GM19467 (cell line): ENCODE results near the gene LGALS9C.
A peak's percentile ranks its signal among the peaks of the same experiment; 100 is the strongest.
"Not testable (repeated sequence)": the region's sequence is repeated elsewhere in the genome, so short reads cannot be mapped to it uniquely, and the experiment has no call there.

Source experiments
- ATAC-seq: cut with Tn5 transposase; IDR thresholded peaks from one replicate; pipeline ENCODE4 v1.9.1; 2021; ENCODE audit warnings: mild to moderate bottlenecking, moderate library complexity; ENCODE audit not compliant: unreplicated experiment

LGALS9C gene

GRCh38 chr17:18478362-18478761, 1.8 kb downstream of the LGALS9C start:
- ATAC-seq = not testable (repeated sequence)

GRCh38 chr17:18478977-18479595, 2.5 kb downstream of the LGALS9C start:
- not testable (repeated sequence) for ATAC-seq

- not testable (repeated sequence) for ATAC-seq
These were observed 5.2 kb downstream of the LGALS9C start for GRCh38 chr17:18481775-18482174.

GRCh38 chr17:18485936-18486464, 9.4 kb downstream of the LGALS9C start:
- ATAC-seq = not testable (repeated sequence)

GRCh38 chr17:18487633-18488032, 11.0 kb downstream of the LGALS9C start:
- not testable (repeated sequence) for ATAC-seq

- not testable (repeated sequence) for ATAC-seq
These were observed 12.0 kb downstream of the LGALS9C start for GRCh38 chr17:18488622-18489021.

GRCh38 chr17:18490016-18490415, 13.4 kb downstream of the LGALS9C start:
- ATAC-seq = not testable (repeated sequence)

GRCh38 chr17:18492712-18493480, 16.3 kb downstream of the LGALS9C start:
- ATAC-seq = peak; percentile 54

GRCh38 chr17:18494250-18494768, 17.7 kb downstream of the LGALS9C start:
- ATAC-seq = not testable (repeated sequence)

GRCh38 chr17:18497044-18497443, 20.5 kb downstream of the LGALS9C start:
- ATAC-seq = not testable (repeated sequence)

- not testable (repeated sequence) for ATAC-seq
These were observed 22.5 kb downstream of the LGALS9C start for GRCh38 chr17:18499100-18499499.

GRCh38 chr17:18499756-18500155, 23.2 kb downstream of the LGALS9C start:
- not testable (repeated sequence) for ATAC-seq

GRCh38 chr17:18500281-18500680, 23.7 kb downstream of the LGALS9C start:
- not testable (repeated sequence) for ATAC-seq

GRCh38 chr17:18500816-18501215, 24.2 kb downstream of the LGALS9C start:
- ATAC-seq = not testable (repeated sequence)

- ATAC-seq = not testable (repeated sequence)
These were observed 26.6 kb downstream of the LGALS9C start for GRCh38 chr17:18503221-18503620.

- ATAC-seq = not testable (repeated sequence)
These were observed 31.1 kb downstream of the LGALS9C start for GRCh38 chr17:18507729-18508128.

- ATAC-seq = not testable (repeated sequence)
These were observed 32.1 kb downstream of the LGALS9C start for GRCh38 chr17:18508667-18509066.

- not testable (repeated sequence) for ATAC-seq
These were observed 44.5 kb downstream of the LGALS9C start for GRCh38 chr17:18521100-18521499.

GRCh38 chr17:18525015-18525414, 48.4 kb downstream of the LGALS9C start:
- ATAC-seq = not testable (repeated sequence)

GRCh38 chr17:18526168-18526800, 49.7 kb downstream of the LGALS9C start:
- ATAC-seq = not testable (repeated sequence)

- not testable (repeated sequence) for ATAC-seq
These were observed 50.8 kb downstream of the LGALS9C start for GRCh38 chr17:18527354-18527753.
